Neural progenitor cell (in vitro differentiated cells): ENCODE results near the gene GNAZ.

Experiments
- EZH2 ChIP-seq: fragments of 200-600 bp; sonication (generic); IDR thresholded peaks from 2 replicates; pipeline ENCODE4 v1.6.1; 2017; ENCODE audit warnings: antibody characterized with exemption, mild to moderate bottlenecking, moderate library complexity
- TF ChIP-seq, protein P1 (sequence below): fragments of 200-600 bp; sonication (generic); IDR thresholded peaks from 2 replicates; pipeline ENCODE4 v1.5.1; 2017; ENCODE audit warnings: antibody characterized with exemption, mild to moderate bottlenecking

DNA sequence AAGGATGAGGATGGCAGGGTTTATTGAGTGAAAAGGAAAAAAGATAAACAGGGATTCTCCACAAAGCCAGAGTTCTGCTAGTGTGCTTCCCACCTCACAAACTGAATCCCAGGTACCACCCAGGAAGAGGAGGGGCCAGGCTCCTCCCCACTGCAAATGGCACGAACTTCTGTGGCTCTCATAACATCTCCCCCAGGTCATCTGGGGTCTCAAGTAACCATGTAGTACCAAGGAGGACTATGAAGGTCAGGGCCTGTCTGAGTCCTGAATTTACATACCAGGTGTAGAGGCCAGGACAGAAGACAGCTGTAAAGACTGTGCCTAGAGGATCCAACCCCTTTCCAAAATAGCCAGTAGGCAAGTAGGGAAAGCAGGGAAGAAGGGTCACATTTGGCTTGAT lies 25.7 kb upstream of the GNAZ start:
- TF ChIP-seq, protein P1, sequence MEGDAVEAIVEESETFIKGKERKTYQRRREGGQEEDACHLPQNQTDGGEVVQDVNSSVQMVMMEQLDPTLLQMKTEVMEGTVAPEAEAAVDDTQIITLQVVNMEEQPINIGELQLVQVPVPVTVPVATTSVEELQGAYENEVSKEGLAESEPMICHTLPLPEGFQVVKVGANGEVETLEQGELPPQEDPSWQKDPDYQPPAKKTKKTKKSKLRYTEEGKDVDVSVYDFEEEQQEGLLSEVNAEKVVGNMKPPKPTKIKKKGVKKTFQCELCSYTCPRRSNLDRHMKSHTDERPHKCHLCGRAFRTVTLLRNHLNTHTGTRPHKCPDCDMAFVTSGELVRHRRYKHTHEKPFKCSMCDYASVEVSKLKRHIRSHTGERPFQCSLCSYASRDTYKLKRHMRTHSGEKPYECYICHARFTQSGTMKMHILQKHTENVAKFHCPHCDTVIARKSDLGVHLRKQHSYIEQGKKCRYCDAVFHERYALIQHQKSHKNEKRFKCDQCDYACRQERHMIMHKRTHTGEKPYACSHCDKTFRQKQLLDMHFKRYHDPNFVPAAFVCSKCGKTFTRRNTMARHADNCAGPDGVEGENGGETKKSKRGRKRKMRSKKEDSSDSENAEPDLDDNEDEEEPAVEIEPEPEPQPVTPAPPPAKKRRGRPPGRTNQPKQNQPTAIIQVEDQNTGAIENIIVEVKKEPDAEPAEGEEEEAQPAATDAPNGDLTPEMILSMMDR, result no peak
- TF ChIP-seq EZH2, result no peak
